Right renal cortex interstitium (tissue), 3 donors: ENCODE measurements around the gene PTPN4. TPM values are rescaled to one million over a fixed set of nuclear protein-coding genes. Genes with fewer than 3 reads are reported as not detected.

Experiments
- DNase-seq, 3 donors: peaks; one replicate each; pipeline ENCODE4 v3.0.0-alpha.2; 2013; ENCODE audit warnings: low read depth in 3 of 3, low spot score in 2 of 3
- polyA plus RNA-seq, 3 donors: library from polyadenylated mRNA; unstranded; fragments of 120-200 nt; gene quantifications; one replicate each; pipeline ENCODE4 v1.2.1, GENCODE V29; 2013; ENCODE audit not compliant: insufficient read length in 3 of 3

PTPN4 gene
- polyA plus RNA-seq, 3 donors, result 25.1 to 27.4 (median 25.4) TPM

DNA sequence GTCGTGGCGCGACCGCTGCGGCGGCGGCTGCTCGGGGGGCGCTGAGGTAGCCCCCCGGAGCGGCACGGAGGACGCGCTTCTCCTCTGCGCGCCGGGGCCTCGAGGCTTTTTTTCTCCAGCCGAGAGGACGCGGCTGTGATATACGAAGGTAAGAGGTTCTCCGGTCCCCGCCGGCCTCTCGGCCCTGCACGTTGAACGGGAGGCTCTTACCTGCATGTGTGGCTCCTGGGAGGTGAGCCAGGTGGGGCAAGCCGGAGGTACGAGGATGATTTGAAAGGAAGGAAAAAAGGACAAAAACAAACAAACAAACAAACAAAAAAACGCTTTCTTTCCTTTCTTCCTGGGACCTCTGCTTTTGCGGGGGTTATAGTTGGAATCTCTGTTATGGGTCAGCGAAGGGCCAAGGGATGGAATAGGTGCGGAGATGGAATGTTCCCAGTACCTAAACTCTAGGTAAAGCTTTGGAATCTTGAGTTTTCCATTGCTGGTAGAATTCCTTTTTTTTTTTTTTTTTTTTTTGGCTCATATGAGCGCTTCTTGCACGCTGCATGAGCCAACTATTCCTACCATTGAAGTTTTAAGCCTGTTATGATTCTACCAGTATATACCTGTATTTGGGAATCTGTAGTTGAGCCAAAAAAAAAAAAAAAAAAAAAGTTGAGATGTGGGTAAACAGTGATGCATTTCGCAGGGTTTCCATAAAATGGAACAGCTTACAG, 674 bp downstream of the PTPN4 start:
- peak in 2 of 3 donors; percentile 27 to 35 for DNase-seq

DNA sequence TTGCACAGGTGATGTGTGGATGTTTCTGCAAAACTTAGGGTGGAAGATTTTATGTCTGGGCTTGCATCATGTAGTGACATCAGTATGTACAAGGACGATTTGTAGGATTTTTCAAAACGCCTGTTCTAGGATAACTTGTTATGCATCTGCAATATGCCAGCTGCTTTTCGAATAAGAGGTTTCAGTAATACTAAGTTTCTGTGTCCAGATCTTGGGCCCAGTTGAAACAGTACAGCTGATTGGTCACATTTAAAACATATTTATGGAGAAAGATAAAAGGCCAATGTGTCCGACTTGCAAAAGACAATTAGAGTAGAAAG, 1.2 kb downstream of the PTPN4 start:
- DNase-seq, result peak in 1 of 3 donors; percentile 25

DNA sequence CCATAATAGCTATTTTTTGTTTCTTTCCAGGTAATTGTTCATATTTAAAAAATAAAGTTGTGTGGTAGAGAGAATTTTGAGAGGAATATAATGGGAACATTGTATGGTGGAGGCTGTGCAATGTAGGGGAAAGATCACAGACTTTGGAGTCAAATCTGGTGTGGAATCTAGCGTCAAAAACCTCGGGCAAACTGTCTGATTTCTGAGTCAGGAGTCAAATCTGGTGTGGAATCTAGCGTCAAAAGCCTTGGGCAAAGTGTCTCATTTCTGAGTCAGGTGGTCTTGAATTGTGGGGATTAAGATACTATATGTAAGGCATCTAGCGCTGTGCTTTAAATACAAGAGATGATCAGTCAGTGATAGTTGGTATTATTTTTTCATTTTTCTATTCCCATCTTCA, 5.1 kb downstream of the PTPN4 start:
- no peak for DNase-seq

DNA sequence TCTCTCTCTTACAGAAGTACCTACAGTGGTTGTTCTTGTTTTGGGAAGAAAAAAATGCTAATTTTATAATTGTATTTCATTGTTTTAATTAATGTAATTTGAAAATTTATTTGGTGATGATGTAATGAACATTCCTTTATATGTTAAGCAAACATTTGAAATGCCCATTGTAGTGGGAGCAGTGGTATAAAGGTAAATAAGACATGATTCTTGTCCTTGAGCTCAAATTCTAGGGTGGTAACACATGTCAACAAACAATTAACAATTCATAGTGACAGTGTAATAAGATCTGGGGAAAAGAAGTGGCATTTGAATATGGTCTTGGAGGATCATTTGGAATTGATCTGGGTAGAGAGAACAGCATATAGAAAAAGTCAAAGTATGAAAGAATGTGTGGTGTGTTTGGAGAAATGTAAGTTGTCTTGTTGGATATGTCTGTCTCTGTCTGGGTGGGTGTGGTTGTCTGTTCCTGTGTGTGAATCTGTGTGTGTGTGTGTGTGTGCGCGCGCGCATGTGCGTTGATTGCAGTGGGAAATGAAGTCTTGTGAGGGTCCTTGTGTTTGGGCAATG, 5.8 kb downstream of the PTPN4 start:
- no peak for DNase-seq

DNA sequence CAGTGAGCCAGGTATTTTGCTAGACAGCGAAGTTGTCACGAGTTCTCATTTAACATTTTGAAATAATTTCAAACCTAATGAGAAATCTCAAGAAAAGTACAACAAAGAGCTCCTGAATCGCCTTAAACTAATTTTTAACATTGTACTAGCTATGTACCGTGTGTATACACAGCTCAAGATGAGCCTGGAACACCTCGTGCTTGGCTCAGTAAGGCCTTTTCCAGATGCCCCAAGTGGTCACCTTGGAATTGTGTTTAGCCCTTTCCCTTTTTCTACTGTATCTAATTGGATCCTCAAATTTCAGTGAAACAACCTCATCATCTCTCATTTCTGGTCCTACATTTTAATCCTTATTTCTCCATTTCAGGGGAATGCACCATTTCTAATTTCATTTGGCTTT, 7.2 kb downstream of the PTPN4 start:
- no peak for DNase-seq

DNA sequence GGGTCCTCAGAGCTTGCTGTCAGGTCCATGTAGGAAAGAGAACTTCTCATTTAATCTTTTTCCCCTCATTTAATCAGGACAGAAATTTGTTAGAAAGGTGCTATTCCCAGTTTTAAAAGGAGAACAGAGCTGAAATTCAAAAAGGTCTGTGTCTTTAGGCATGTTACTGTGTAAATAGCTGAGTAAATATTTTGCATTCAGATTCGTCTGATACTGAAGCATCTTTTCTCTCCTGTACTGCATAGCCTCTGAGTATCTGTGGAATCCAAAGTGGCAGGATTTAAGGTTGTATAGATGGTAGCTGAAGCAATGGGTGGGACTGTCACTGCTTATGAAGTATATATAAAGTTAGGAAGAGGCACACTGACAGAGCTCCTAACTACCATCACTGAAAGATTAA, 9.0 kb downstream of the PTPN4 start:
- DNase-seq, result no peak

DNA sequence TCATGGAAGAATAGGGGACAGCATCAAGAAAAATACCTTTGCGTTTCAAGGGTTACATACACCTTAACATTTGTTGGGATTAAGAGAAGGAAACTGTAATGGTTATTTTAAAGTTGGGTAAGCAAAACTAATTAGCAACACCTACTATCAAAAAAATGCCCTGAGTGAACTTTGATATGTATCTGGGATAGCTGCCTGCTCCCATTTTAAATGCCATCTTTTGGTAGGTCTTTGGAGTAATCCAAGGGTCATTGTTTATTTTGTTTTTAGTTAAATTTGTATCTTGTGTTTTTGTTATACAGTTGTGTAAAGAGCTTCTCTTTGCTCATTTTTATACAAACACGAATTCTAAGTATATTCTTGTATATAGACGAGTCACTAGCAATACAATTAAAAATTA, 9.9 kb downstream of the PTPN4 start:
- no peak for DNase-seq

DNA sequence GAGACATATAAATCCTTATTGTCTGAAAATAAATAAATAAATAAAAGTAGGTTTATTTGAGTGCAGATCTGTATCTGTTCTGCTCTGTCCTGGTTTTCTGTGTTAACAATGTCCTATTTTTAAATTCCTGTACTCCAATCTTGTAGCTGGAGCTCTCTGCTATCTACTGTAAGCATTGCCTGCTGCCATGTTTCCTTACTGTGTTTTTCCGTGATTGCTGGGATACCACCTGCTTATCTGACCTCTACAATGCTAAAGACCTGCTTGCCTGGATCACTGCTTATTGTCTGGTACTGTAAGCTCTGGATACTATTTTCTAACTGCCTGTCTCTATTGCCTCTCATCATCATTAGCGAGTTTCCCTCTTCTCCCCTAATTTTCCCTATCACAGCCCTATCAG, 11.6 kb downstream of the PTPN4 start:
- no peak for DNase-seq

DNA sequence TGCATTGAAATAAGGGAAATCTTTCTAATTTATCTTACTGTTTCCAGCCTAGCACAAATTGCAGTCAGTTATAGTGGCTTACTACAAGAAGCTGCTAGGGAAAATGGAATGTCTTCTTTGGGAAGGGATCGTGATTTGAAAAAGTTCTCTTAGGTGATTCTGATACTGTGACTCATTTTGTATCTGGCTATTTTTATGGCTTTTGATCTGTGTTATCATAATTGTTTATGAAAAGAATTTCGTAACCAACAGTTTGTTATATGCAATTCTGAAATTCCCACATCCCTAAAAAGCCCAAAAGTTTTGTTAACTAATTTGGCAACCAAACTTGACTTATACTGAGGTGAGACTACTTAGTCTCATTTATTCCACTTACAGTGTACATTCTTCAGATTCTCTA, 12.4 kb downstream of the PTPN4 start:
- no peak for DNase-seq

DNA sequence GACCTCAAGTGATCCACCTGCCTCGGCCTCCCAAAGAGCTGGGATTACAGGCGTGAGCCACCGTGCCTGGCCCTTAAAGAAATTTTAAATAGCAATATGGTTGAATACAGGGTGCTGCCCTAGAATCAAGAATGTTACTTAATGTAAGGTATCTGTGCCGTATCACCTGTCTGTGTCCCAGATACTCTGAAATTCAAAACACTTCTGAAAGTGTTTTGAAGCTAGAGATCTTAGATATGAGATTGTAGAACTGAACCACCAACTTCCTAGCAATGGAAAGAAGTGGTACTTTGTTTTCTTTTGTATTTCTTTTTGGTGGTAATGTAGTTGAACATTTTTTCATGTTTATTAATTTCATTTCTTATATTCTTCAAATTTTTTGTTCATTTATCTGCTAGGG, 13.0 kb downstream of the PTPN4 start:
- DNase-seq, result no peak

DNA sequence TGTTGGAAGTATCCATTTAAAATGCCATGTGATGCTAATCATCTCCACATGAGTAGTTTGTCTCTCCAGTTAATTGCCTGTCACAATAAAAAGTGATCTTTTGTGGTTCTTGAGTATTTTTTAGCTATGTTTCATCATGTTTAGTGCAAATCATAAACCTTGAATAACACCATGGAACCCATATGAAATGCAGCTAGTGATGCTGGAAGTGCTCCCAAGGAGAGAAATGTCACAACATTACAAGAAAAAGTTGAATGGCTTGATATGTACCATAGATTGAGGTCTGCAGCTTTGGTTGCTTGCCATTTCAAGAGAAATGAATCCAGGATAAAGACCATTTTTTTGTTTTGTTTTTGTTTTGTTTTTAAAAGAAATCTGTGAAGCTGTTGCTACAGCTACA, 14.3 kb downstream of the PTPN4 start:
- no peak for DNase-seq

DNA sequence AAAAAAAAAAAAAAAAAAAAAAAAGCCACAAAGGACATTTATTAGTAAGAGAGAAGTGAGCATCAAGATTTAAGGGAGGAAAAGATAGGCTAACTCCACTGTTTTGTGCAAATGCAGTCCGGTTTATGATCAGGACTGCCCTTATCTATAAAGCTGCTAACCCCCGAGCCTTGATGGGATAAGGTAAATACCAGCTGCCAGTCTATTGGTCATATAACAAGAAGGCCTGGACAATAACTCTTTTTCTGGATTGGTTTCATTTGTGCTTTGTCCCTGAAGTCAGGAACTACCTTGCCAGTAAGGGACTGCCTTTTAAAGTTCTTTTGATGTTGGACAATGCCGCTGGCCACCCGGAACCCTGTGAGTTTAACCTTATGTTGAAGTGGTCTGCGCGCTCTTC, 15.4 kb downstream of the PTPN4 start:
- DNase-seq, result no peak

DNA sequence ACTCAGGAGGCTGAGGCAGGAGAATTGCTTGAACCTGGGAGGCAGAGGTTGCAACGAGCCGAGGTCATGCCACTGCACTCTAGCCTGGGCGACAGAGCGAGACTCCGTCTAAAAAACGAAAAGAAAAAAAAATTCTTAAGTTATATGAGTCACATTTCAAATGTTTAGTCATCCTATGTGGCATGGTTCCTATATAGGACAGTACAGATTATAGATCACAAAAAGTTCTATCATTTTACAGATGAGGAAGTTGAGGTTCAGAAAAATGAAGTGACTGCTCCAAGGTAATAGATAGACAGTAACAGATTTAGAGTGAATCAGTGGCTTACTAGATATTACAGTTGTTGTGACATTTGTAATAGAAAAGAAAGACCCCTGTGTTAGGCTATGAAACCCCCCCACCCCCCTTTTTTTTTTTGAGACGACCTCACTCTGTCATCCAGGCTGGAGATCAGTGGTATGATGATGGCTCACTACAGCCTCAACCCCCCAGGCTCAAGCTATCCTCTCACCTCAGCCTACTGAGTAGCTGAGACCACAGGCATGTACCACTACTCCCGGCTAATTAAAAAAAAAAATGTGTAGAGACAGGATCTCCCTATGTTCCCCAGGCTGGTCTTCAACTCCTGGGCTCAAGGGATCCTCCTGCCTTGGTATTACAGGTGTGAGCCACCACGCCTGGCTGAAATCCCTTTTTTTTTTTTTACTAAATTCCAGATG, 22.7 kb downstream of the PTPN4 start:
- no peak for DNase-seq

DNA sequence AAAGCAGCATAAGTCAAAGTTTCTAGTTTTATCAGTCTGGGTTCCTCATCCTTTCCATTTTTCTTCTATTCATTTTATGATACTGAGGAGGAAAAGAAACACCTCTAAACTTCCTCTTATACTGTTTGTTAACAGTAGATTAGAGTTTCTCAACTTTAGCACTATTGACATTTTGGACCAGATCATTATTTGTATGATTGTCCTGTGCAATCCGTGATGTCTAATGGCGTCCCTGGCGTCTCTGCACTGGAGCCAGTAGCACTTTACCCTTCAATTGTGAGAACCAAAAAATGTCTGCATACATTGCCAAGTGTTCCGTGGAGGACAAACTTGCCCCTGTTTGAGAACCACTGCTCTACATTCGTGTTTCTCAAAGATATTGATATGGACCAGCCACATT, 25.2 kb downstream of the PTPN4 start:
- DNase-seq, result no peak

DNA sequence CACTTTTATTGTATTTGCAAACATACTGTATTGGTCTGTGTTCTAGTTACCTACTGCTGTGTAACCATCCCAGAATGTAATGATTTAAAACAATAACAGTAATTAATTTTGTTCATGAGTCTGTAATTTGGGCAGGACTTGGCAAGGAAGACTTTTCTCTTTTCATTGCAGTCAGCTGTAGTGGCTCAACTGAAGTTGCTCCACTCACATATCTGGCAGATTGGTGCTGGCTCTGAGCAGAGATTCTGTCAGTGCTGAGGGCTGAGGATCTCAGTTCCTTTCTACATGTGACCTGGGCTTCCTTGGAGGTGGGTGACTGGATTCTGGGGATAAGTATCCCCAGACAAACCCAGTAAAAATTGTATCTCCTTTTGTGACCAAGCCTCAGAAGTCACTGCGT, 26.6 kb downstream of the PTPN4 start:
- DNase-seq, result no peak

DNA sequence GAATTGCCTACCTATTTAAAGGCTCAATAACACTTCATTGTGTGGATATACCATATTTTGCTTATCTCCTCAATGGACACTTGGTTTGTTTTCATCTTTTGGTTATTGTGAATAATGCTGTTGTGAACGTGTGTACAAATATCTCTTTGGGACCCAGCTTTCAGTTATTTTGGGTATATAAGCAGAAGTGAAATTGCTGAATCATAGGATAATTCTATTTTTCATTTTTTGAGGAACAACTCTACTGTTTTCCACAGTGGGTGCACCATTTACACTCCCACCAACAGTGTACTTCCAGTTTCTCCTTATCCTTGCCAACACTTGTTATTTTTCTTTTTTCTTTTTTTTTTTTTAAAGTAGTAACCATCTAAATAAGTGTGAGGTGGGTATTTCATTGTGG, 29.0 kb downstream of the PTPN4 start:
- DNase-seq, result no peak

DNA sequence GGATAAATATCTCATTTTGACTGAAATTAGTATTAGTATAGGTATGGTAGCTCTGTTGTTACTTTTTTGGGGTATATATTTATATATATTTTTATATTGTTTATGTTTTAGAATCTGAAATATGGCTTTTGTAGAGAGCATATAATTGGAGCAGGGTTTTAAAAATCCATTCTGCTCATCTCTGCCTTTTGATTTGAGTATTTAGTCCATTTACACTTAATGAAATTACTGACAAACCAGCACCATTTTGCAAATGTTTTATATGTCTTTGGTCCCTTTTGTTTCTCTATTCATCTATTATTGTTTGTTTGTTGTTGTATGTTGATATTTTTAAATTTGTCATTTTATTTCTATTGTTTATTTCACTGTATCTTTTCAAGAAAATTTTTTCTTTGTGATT, 30.7 kb downstream of the PTPN4 start:
- DNase-seq, result no peak

DNA sequence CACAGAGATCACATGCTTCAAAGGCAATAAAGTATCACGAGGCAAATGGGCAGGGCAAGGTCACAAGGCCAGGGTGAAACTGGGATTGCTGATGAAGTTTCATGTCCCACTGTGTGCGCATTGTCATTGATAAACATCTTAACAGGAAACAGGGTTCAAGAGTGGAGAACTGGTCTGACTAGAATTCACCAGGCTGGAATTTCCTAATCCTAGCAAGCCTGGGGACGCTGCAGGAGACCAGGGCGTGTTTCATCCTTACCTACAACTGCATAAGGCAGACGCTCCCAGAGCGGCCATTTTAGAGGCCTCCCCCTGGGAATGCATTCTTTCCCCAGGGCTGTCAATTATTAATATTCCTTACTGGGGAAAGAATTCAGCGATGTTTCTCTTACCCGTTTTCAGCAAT, 33.2 kb downstream of the PTPN4 start:
- no peak for DNase-seq

DNA sequence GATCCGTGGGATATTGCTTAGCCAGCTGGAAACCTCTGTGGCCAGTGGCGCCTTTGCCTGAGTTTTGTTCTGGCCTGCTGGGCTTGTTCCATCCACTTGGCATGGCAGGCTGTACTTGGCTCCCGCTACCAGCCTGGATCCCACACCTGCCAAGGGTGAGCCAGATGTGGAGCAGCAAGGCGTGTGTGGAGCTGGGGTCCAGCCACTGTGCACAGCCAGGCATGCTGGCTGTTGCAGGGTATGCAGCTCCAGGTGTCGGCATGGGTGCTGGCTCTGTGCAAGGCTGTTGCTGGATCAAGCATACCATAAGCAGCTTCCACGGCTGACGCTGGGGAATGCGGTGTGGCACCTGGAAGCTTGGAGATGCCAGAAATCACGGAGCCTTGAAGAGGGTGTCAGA, 34.5 kb downstream of the PTPN4 start:
- no peak for DNase-seq

DNA sequence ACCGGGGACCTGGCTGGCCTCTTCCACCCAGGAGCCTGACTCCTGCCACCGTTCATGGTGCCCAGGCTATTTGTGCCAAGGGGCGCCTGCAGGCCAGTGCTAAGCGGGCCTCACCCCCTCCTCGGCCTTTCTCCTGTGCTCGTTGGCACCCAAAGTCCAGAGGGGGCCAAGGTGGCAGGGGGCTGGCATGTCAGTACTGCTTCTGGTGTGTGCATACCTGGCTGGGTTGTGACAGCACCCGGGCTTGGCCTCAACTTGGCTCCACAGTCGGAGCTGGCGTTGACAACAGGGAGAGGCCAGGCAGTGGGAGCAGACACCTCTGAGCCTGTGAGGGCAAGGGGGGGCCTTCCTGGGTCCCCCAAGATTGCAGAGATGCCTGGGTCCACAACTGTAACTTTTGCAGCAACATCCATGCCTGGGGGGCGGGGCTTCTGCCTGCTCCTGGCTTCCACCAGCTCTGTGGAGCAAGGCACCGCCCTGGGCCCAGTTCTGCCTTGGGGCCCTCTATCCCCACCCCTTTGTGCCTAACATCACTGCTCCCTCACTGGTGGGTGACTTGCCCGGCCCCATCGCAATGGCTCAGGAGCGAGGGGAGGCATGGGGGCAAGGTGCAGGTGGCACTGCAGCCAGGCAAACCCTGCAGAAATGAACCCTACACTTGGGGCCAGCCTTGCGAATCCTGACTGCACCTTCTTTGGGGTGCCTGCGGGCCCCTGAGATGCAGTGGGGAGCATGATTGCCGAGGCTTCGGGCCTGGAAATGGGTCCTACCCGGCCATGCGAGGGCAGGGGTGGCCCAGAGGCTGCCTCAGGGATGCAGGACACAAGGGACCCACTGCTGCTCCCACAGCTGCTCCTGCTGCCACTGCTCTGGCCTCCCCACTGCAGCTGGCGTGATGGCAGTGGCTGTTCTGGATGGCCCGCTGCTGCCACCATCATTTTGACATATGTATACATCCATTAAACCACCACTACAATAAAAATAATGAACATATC, 35.9 kb downstream of the PTPN4 start:
- DNase-seq, result no peak

DNA sequence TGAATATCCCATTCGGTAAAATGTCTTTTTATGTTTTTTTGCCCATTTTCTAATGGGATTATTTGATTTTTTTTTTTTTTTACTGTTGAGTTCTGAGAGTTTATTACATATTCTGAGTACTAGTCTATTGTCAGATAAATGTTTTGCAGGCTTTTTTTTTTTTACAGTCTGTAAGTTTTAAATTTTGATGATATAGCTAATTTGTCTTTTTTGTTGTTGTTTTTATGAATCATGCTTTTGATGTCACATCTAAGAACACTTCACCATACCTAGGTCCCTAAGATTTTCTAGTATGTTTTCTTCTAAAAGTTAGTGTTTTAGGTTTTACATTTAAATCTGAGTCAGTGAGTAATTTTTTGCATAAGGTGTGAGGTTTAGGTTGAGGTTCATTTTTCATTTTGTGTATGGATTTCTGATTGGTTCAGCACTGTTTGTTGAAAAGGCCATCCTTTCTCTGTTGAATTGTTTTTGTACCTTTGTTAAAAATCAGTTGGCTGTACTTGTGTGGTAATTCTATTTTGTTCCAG, 40.7 kb downstream of the PTPN4 start:
- DNase-seq, result no peak
